Mucosa of descending colon (tissue), 3 donors: Measurements from ENCODE around the gene TSHZ2. TPM values are rescaled to one million over a fixed set of nuclear protein-coding genes. Genes with fewer than 3 reads are reported as not detected.

Experiments used
- ATAC-seq: fragments of 200-7000 bp; cut with Tn5 transposase; one replicate; pipeline ENCODE4 v1.9.1; 2020; ENCODE audit warnings: mild to moderate bottlenecking, moderate library complexity
- DNase-seq, 3 donors: peaks; one replicate each; pipeline ENCODE4 v3.0.0-alpha.2; 2020
- H3K36me3 ChIP-seq: fragments of 200-600 bp; one replicate; pipeline ENCODE4 v1.8.0; 2021; ENCODE audit warnings: low read depth, mild to moderate bottlenecking
- H3K4me1 ChIP-seq: fragments of 200-600 bp; one replicate; pipeline ENCODE4 v1.8.0; 2021; ENCODE audit warnings: low read depth, mild to moderate bottlenecking
- H3K4me3 ChIP-seq: fragments of 200-600 bp; one replicate; pipeline ENCODE4 v1.8.0; 2021; ENCODE audit warnings: mild to moderate bottlenecking
- H3K9me3 ChIP-seq: fragments of 200-600 bp; one replicate; pipeline ENCODE4 v1.8.0; 2021; ENCODE audit warnings: mild to moderate bottlenecking
- intact Hi-C, 2 donors: fragments of 100-400 bp; cut with DNase I in 1 of 2; cut with micrococcal nuclease in 1 of 2; formaldehyde crosslinking; loops; one replicate each; pipeline versions ENCODE4 v1.11.0 to v1.11.1; 2022; cut with DNase I, micrococcal nuclease
- total RNA-seq, 3 donors: library from RNA; stranded (reverse); fragmentation: NEBNext Ultra II Directional in 2 of 3; extraction: Animal tissue kit (Norgen Biotek cat#: 25700) in 2 of 3; gene quantifications; one replicate each; pipeline versions ENCODE4 v1.2.1 to v1.2.4, GENCODE V29; 2021 to 2023
- TF ChIP-seq, protein P1 (sequence below): fragments of 200-600 bp; IDR thresholded peaks from one replicate; pipeline ENCODE4 v1.8.0; 2022; ENCODE audit warnings: antibody characterized with exemption, mild to moderate bottlenecking
- donor health status: DM: no; HTN: no; CAD: no; lungs with moderate emphysema.
- donor health status: DM: no; HTN: no; CAD: no.
- donor health status: DM: no; HTN: yes; CAD: no.

TSHZ2 gene
- total RNA-seq, 3 donors from 2014 or later = 1.9 to 17.8 (median 3.6) TPM

DNA sequence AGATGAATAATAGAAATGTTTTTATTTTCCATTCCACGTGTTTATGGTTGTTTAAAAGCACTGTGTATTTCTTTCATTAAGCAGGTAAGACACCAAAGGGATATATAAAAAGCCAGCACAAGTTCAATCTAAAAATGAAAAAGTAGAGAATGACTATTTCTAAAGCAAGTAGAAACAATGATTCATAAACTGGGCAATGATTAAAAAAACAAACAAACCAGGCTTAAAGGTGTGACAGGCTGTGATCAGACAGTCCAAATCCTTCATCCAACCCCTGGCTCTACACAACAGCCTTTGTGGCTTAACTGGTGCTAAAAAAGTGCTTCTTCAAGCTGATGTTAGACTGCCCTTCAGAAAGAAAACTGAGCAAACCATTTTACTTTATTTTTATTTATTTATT is 45.7 kb upstream of the TSHZ2 start:
- intact Hi-C loops = no loop called here
- TF ChIP-seq, protein P1, sequence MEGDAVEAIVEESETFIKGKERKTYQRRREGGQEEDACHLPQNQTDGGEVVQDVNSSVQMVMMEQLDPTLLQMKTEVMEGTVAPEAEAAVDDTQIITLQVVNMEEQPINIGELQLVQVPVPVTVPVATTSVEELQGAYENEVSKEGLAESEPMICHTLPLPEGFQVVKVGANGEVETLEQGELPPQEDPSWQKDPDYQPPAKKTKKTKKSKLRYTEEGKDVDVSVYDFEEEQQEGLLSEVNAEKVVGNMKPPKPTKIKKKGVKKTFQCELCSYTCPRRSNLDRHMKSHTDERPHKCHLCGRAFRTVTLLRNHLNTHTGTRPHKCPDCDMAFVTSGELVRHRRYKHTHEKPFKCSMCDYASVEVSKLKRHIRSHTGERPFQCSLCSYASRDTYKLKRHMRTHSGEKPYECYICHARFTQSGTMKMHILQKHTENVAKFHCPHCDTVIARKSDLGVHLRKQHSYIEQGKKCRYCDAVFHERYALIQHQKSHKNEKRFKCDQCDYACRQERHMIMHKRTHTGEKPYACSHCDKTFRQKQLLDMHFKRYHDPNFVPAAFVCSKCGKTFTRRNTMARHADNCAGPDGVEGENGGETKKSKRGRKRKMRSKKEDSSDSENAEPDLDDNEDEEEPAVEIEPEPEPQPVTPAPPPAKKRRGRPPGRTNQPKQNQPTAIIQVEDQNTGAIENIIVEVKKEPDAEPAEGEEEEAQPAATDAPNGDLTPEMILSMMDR = no peak
- H3K9me3 ChIP-seq = no peaks in the 10 kb centered on the region
- H3K4me3 ChIP-seq = no peak overlapping the region
- no peak for DNase-seq
- H3K4me1 ChIP-seq = no peaks in the 10 kb centered on the region
- H3K36me3 ChIP-seq = no peaks in the 10 kb centered on the region
- ATAC-seq = no peak

DNA sequence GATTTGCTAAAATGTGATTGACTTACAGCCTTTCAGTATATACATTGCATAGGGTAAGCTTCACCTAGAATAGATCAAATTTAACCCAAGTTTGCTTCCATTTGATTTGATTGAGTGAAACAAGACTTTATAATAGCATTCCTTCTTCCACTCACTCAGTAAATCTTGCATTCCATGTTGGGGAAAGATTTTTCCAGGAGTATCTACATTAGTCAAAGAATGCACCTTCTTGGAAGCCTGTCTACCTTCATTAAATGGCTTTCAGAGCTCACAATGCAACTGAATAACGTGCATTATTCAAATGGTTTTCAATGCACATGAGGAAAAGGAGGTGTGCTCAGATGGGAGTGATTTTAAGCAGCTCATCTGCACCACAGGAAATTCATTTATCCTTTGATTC is 38.3 kb upstream of the TSHZ2 start:
- Histone ChIP-seq H3K4me1 (no peaks in the 10 kb centered on the region), H3K4me3 (no peak overlapping the region), H3K9me3 (no peaks in the 10 kb centered on the region), H3K36me3 (no peaks in the 10 kb centered on the region)
- no peak for ATAC-seq
- TF ChIP-seq, protein P1 = no peak
- DNase-seq = no peak
- intact Hi-C loops = no loop called here

DNA sequence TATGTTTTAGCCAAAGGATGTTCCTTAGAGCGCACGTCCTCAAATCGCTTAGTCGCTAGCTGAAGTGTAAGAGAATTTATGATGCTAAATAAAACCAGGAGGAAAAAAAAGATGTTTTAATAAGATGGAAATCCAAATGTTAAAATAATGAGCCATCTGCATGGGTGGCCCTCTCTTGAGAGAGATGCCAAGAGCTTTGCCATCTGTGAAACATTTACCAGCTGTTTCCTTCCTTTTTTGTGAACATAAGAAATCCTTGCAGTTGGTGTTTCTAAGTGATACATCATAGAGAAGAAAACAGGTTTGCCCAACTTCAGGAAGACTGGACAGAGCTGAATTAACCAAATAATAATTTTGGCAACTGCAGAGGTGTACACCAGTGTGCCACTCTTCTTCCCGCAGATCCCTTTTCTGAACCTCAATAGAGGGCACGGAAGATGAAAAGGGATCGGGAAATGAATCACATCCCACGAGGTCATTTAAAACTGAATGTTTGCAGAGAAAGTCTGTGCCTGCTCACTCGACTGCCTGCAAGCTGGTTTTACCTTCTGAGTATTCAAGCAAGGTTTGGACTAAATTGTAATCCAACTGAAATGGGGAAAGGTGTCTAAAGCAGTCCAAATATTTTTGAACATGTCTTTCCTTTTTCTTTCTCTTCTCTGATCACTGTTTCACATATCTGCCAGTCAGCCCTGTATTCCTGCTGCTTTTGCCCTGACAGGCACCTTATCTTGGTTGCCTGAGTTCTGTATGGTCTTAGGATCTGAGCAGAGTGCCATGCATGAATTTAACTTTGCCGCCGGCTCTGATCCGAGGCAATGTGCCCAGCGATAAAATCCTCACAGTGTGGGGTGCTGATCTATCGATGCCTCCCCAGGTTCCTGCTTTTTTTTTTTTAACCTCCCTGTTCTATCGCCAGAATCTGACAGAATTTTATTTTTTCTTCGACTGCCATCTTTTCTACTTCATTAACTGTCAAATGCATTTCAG is 35.5 kb upstream of the TSHZ2 start:
- no peaks in the 10 kb centered on the region for H3K9me3 ChIP-seq
- DNase-seq (no peak), ATAC-seq (no peak)
- no peaks in the 10 kb centered on the region for H3K4me1 ChIP-seq
- TF ChIP-seq, protein P1 = no peak
- intact Hi-C loops = no loop called here
- no peak overlapping the region for H3K4me3 ChIP-seq
- no peaks in the 10 kb centered on the region for H3K36me3 ChIP-seq

DNA sequence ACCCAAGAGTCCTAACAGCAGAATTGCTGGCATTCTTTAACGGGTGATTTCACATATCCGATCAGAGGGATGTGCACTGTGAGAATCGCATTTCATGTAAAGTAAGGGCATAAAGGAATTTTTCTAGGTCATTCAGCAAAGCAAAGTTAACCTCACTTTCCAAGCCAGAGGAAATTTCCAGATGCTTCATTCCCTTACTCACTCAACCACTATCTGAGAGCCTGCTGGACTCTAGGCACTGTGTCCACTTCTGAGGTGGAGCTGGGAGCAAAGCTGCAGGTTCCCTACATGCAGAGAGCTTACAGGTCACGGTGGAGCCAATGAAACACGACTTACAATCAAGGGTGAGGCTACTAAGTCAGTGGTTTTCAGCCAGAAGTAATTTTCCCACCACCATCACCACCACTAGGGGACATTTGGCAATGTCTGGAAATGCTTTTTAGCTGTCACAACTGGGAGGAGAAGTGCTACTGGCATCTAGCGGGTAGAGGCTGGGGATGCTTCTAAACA is 34.5 kb upstream of the TSHZ2 start:
- Histone ChIP-seq H3K4me1 (no peaks in the 10 kb centered on the region), H3K9me3 (no peaks in the 10 kb centered on the region), H3K4me3 (no peak overlapping the region), H3K36me3 (no peaks in the 10 kb centered on the region)
- intact Hi-C loops = no loop called here
- no peak for DNase-seq
- no peak for ATAC-seq
- TF ChIP-seq, protein P1 = no peak

- intact Hi-C loops = no loop called here
- H3K9me3 ChIP-seq = no peaks in the 10 kb centered on the region
- DNase-seq (no peak), ATAC-seq (no peak)
- TF ChIP-seq, protein P1 = no peak
- H3K4me3 ChIP-seq = no peak overlapping the region
- H3K36me3 ChIP-seq = no peaks in the 10 kb centered on the region
- no peaks in the 10 kb centered on the region for H3K4me1 ChIP-seq
Measured at GRCh38 chr20:52939141-52939540, 33.0 kb upstream of the TSHZ2 start.
